ENCODE data around the gene CFAP221.

The CFAP221 gene

GRCh38 chr2:119598596-119599263 lies 54.5 kb downstream of the CFAP221 start:
- no peak for TF ChIP-seq TAF1 (IDR thresholded peaks at IDR 0.05; ENCODE audit: borderline replicate concordance, insufficient read depth, low read length)

GRCh38 chr2:119599384-119599783 lies 55.1 kb downstream of the CFAP221 start:
- TF ChIP-seq FOXP2 (optimal IDR thresholded peaks at IDR 0.05; ENCODE audit: borderline replicate concordance, extremely low read depth, extremely low read length, insufficient read depth), result no peak
- TF ChIP-seq SIN3A (IDR thresholded peaks at IDR 0.05; ENCODE audit: borderline replicate concordance, insufficient read depth, low read length), result no peak
- TF ChIP-seq REST (IDR thresholded peaks at IDR 0.05; ENCODE audit: insufficient read depth in 1 of 2, low read depth in 2 of 2, low read length in 2 of 2), result no peak
- TF ChIP-seq TAF1 (IDR thresholded peaks at IDR 0.05; ENCODE audit: borderline replicate concordance, insufficient read depth, low read length), result no peak
- no peak for TF ChIP-seq POLR2AphosphoS5 (IDR thresholded peaks at IDR 0.05; ENCODE audit: low read depth, low read length)

GRCh38 chr2:119605096-119605495 lies 60.8 kb downstream of the CFAP221 start:
- no peak for TF ChIP-seq SIN3A (IDR thresholded peaks at IDR 0.05; ENCODE audit: borderline replicate concordance, insufficient read depth, low read length)
- no peak for TF ChIP-seq REST (IDR thresholded peaks at IDR 0.05; ENCODE audit: insufficient read depth in 1 of 2, low read depth in 2 of 2, low read length in 2 of 2)
- no peak for TF ChIP-seq FOXP2 (optimal IDR thresholded peaks at IDR 0.05; ENCODE audit: borderline replicate concordance, extremely low read depth, extremely low read length, insufficient read depth)
- TF ChIP-seq POLR2AphosphoS5 (IDR thresholded peaks at IDR 0.05; ENCODE audit: low read depth, low read length), result no peak
- TF ChIP-seq TAF1 (IDR thresholded peaks at IDR 0.05; ENCODE audit: borderline replicate concordance, insufficient read depth, low read length), result no peak

GRCh38 chr2:119606674-119607073 lies 62.4 kb downstream of the CFAP221 start:
- TF ChIP-seq SIN3A (IDR thresholded peaks at IDR 0.05; ENCODE audit: borderline replicate concordance, insufficient read depth, low read length) (no peak), TAF1 (IDR thresholded peaks at IDR 0.05; ENCODE audit: borderline replicate concordance, insufficient read depth, low read length) (no peak), REST (IDR thresholded peaks at IDR 0.05; ENCODE audit: insufficient read depth in 1 of 2, low read depth in 2 of 2, low read length in 2 of 2) (no peak), POLR2AphosphoS5 (IDR thresholded peaks at IDR 0.05; ENCODE audit: low read depth, low read length) (no peak), FOXP2 (optimal IDR thresholded peaks at IDR 0.05; ENCODE audit: borderline replicate concordance, extremely low read depth, extremely low read length, insufficient read depth) (no peak)

GRCh38 chr2:119608553-119608952 lies 64.3 kb downstream of the CFAP221 start:
- TF ChIP-seq TAF1 (IDR thresholded peaks at IDR 0.05; ENCODE audit: borderline replicate concordance, insufficient read depth, low read length) (no peak), REST (IDR thresholded peaks at IDR 0.05; ENCODE audit: insufficient read depth in 1 of 2, low read depth in 2 of 2, low read length in 2 of 2) (no peak), POLR2AphosphoS5 (IDR thresholded peaks at IDR 0.05; ENCODE audit: low read depth, low read length) (no peak), FOXP2 (optimal IDR thresholded peaks at IDR 0.05; ENCODE audit: borderline replicate concordance, extremely low read depth, extremely low read length, insufficient read depth) (no peak), SIN3A (IDR thresholded peaks at IDR 0.05; ENCODE audit: borderline replicate concordance, insufficient read depth, low read length) (no peak)

Measured in PFSK-1 (cell line).